PC-3 (cell line): ENCODE data around the gene FBLN7. TPM values are rescaled to one million over a fixed set of nuclear protein-coding genes. Genes with fewer than 3 reads are reported as not detected.
"Not testable (repeated sequence)": the region's sequence is repeated elsewhere in the genome, so short reads cannot be mapped to it uniquely, and the experiment has no call there.

Experiments
- ATAC-seq: fragments of 200-7000 bp; cut with Tn5 transposase; 2 replicates; pipeline ENCODE4 v1.9.1; 2020; ENCODE audit warnings: mild to moderate bottlenecking, moderate library complexity
- BruUV-seq: library from RNA; stranded (reverse); fragments of 400-500 nt; replicated peaks from 2 replicates; lab custom pipeline; 2021; lab: Mats Ljungman, UMichigan
- CTCF ChIA-PET: fragments of 300-600 bp; sonication (Branson Sonifier 250); formaldehyde crosslinking; loops from one replicate; lab custom pipeline; 2022; ENCODE audit warnings: antibody characterized with exemption; lab: Charles Lee
- POLR2A ChIA-PET: fragments of 300-600 bp; sonication (Branson Sonifier 250); formaldehyde crosslinking; loops from one replicate; lab custom pipeline; 2022; ENCODE audit warnings: antibody characterized with exemption; ENCODE audit not compliant: unreplicated experiment; lab: Charles Lee
- DNase-seq: peaks from one replicate; pipeline ENCODE4 v3.0.0-alpha.2; 2015
- H2AFZ ChIP-seq: fragments of 300-600 bp; sonication (generic); 2 replicates; pipeline ENCODE4 v1.6.0; 2016; ENCODE audit warnings: antibody characterized with exemption, low read length
- H3F3A ChIP-seq: fragments of 300-600 bp; sonication (generic); one replicate; pipeline ENCODE4 v1.6.0; 2017; ENCODE audit warnings: antibody characterized with exemption, low read length, control low read depth, mild to moderate bottlenecking; ENCODE audit not compliant: unreplicated experiment
- H3K27ac ChIP-seq: fragments of 300-600 bp; sonication (generic); 2 replicates; pipeline ENCODE4 v1.5.1; 2016; ENCODE audit warnings: mild to moderate bottlenecking, low read length
- H3K27me3 ChIP-seq: fragments of 300-600 bp; sonication (generic); 2 replicates; pipeline ENCODE4 v1.6.1; 2016; ENCODE audit warnings: low read length, mixed read lengths
- H3K36me3 ChIP-seq: fragments of 300-600 bp; sonication (generic); 2 replicates; pipeline ENCODE4 v1.6.1; 2016; ENCODE audit warnings: low read depth, mixed run types, low read length, mixed read lengths
- H3K4me1 ChIP-seq: fragments of 300-600 bp; sonication (generic); 2 replicates; pipeline ENCODE4 v1.5.1; 2016; ENCODE audit warnings: low read length; ENCODE audit not compliant: insufficient read depth
- H3K4me2 ChIP-seq: fragments of 300-600 bp; sonication (generic); 2 replicates; pipeline ENCODE4 v1.6.0; 2016; ENCODE audit warnings: low read length
- H3K4me3 ChIP-seq: fragments of 300-600 bp; sonication (generic); 2 replicates; pipeline ENCODE4 v1.5.1; 2016; ENCODE audit warnings: mild to moderate bottlenecking, low read length, mixed read lengths
- H3K79me2 ChIP-seq: fragments of 300-600 bp; sonication (generic); 2 replicates; pipeline ENCODE4 v1.6.1; 2017; ENCODE audit warnings: low read length, mixed read lengths
- H3K9ac ChIP-seq: fragments of 300-600 bp; sonication (generic); 2 replicates; pipeline ENCODE4 v1.6.0; 2016; ENCODE audit warnings: mild to moderate bottlenecking, low read length
- H3K9me2 ChIP-seq: fragments of 300-600 bp; sonication (generic); replicated peaks from 2 replicates; pipeline ENCODE4 v1.6.1; 2016; ENCODE audit warnings: mixed run types, low read length, mixed read lengths
- H3K9me3 ChIP-seq: fragments of 300-600 bp; sonication (generic); 2 replicates; pipeline ENCODE4 v1.6.1; 2016; ENCODE audit warnings: low read length, mixed read lengths
- H4K20me1 ChIP-seq: fragments of 300-600 bp; sonication (generic); 2 replicates; pipeline ENCODE4 v1.6.1; 2016; ENCODE audit warnings: low read length, mixed read lengths
- EZH2 ChIP-seq: fragments of 300-600 bp; sonication (generic); IDR thresholded peaks from one replicate; pipeline ENCODE4 v1.6.1; 2017; ENCODE audit warnings: antibody characterized with exemption, mild to moderate bottlenecking, low read length; ENCODE audit not compliant: unreplicated experiment
- EZH2phosphoT487 ChIP-seq: fragments of 300-600 bp; sonication (generic); IDR thresholded peaks from 2 replicates; pipeline ENCODE4 v1.6.1; 2018; ENCODE audit warnings: mild to moderate bottlenecking, antibody characterized with exemption, low read length, borderline replicate concordance
- intact Hi-C: fragments of 100-400 bp; cut with micrococcal nuclease; formaldehyde crosslinking; loops from 2 replicates; pipeline ENCODE4 v1.9.0; 2023
- total RNA-seq: library from RNA; depleted of rRNA; stranded (reverse); fragments of >200 nt; gene quantifications from 2 replicates; pipeline ENCODE4 v1.2.3, GENCODE V29; 2014
- TF ChIP-seq, protein P1 (sequence below): fragments of 300-600 bp; sonication (generic); conservative IDR thresholded peaks from 2 replicates; pipeline ENCODE4 v1.5.1; 2017; ENCODE audit warnings: antibody characterized with exemption, low read depth, mild to moderate bottlenecking, low read length

FBLN7 gene
- total RNA-seq, 1 experiment from 2014 or later = 2.2 TPM

DNA sequence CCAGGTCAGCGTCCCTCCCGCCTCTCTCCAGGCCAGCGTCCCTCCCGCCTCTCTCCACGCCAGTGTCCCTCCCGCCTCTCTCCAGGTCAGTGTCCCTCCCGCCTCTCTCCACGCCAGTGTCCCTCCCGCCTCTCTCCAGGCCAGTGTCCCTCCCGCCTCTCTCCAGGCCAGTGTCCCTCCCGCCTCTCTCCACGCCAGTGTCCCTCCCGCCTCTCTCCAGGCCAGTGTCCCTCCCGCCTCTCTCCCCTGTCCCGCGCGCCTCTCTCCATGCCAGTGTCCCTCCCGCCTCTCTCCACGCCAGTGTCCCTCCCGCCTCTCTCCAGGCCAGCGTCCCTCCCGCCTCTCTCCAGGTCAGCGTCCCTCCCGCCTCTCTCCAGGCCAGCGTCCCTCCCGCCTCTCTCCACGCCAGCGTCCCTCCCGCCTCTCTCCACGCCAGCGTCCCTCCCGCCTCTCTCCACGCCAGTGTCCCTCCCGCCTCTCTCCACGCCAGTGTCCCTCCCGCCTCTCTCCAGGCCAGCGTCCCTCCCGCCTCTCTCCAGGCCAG is 1.5 kb downstream of the FBLN7 start:
- H3K27me3 ChIP-seq, H3K79me2 ChIP-seq, H3K9ac ChIP-seq, DNase-seq, H4K20me1 ChIP-seq, H3K9me3 ChIP-seq, ATAC-seq, H3K4me1 ChIP-seq, H3K27ac ChIP-seq, H3F3A ChIP-seq, POLR2A ChIA-PET, BruUV-seq, H3K9me2 ChIP-seq, H3K36me3 ChIP-seq, CTCF ChIA-PET, intact Hi-C loops: not testable (repeated sequence)
- Histone ChIP-seq H2AFZ (peak overlapping the region; percentile 65; the same call in 1 of the 2 replicates), H3K4me2 (peak overlapping the region; percentile 80; the same call in 1 of the 2 replicates), H3K4me3 (peak overlapping the region; percentile 59)

DNA sequence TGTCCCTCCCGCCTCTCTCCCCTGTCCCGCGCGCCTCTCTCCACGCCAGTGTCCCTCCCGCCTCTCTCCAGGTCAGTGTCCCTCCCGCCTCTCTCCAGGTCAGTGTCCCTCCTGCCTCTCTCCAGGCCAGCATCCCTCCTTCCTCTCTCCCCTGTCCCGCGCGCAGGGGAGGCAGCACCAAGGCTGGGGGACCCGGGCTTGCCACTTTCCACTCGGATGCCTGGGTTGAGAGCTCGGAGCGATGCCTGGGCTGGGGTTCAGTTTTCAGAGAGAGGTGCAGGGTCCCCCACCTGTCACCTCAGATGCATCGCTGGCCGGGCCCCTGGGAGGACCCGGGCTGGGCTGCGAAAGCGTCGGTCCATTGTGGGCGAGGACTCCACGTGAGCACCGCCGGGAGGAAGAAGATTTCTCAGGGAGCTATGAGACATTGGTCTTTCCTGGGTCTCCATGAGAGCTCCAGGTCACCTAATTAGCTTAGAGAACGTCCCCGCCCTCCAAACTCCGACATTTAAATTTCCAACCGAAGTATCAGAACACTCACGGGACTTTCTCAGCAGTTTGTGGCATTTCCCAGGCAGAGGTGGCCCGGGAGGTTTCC is 2.1 kb downstream of the FBLN7 start:
- DNase-seq (no peak), ATAC-seq (peak; percentile 6)
- intact Hi-C loops = no loop called here
- H3K9ac ChIP-seq = no peak overlapping the region
- no peaks in the 10 kb centered on the region for H3K36me3 ChIP-seq
- H3K79me2 ChIP-seq = no peaks in the 10 kb centered on the region
- H3F3A ChIP-seq = no peaks in the 10 kb centered on the region
- POLR2A ChIA-PET = no interaction called here
- H3K27me3 ChIP-seq = no peaks in the 10 kb centered on the region
- H2AFZ ChIP-seq = peak overlapping the region; percentile 65
- CTCF ChIA-PET = no interaction called here
- H3K27ac ChIP-seq = no peak overlapping the region
- BruUV-seq = no TSS peak
- TF ChIP-seq EZH2 (no peak), EZH2phosphoT487 (no peak)
- TF ChIP-seq, protein P1, sequence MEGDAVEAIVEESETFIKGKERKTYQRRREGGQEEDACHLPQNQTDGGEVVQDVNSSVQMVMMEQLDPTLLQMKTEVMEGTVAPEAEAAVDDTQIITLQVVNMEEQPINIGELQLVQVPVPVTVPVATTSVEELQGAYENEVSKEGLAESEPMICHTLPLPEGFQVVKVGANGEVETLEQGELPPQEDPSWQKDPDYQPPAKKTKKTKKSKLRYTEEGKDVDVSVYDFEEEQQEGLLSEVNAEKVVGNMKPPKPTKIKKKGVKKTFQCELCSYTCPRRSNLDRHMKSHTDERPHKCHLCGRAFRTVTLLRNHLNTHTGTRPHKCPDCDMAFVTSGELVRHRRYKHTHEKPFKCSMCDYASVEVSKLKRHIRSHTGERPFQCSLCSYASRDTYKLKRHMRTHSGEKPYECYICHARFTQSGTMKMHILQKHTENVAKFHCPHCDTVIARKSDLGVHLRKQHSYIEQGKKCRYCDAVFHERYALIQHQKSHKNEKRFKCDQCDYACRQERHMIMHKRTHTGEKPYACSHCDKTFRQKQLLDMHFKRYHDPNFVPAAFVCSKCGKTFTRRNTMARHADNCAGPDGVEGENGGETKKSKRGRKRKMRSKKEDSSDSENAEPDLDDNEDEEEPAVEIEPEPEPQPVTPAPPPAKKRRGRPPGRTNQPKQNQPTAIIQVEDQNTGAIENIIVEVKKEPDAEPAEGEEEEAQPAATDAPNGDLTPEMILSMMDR = no peak
- no peaks in the 10 kb centered on the region for H3K9me2 ChIP-seq
- peak overlapping the region; percentile 59 for H3K4me3 ChIP-seq
- no peaks in the 10 kb centered on the region for H3K9me3 ChIP-seq
- peaks cover 8% of the 10 kb centered on the region for H3K4me1 ChIP-seq
- H4K20me1 ChIP-seq = no peaks in the 10 kb centered on the region
- peak overlapping the region; percentile 80 for H3K4me2 ChIP-seq

DNA sequence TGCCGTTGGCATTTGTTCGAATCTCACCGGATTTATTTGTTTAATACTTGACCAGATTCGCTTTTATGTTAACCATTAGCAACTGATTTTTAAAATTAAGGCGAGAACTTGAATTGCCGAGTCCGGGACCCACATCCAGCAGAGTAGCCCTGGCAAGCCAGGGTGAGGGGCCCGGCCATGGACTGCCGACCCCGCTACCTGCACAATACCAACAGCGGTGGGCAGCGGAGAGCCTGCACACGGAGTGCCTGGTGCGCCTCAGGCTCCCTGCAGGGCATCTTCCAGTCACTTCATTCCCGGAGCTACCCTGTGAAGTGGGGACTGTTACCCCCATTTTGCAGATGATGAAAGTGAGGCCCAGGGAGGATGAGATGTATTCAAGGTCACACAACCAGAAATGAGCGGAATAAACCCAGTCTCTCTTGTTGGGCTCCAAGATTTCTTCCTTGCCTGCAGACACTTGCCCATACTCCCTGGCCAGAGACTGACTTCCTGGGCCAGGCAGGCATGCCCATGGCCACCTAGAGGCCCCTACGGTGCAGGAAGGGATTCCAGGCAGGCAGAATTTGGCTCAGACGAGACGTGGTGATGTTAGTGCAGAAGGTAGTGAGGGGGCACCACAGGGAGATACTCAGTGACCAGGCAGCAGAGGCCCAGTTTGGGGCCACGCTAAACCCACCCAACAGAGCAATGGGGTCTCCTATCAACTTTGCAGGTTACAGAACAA is 2.9 kb downstream of the FBLN7 start:
- Histone ChIP-seq H3F3A (no peaks in the 10 kb centered on the region), H3K79me2 (no peaks in the 10 kb centered on the region), H4K20me1 (no peaks in the 10 kb centered on the region), H3K4me1 (peaks cover 8% of the 10 kb centered on the region), H3K27me3 (no peaks in the 10 kb centered on the region), H3K4me3 (no peak overlapping the region), H3K9me3 (no peaks in the 10 kb centered on the region), H3K4me2 (peak overlapping the region; percentile 80; the same call in 1 of the 2 replicates), H2AFZ (no peak overlapping the region), H3K9me2 (no peaks in the 10 kb centered on the region), H3K27ac (no peak overlapping the region), H3K9ac (no peak overlapping the region), H3K36me3 (no peaks in the 10 kb centered on the region)
- ChIA-PET POLR2A (no interaction called here), CTCF (no interaction called here)
- DNase-seq (no peak), ATAC-seq (no peak)
- TF ChIP-seq EZH2 (no peak), EZH2phosphoT487 (no peak)
- TF ChIP-seq, protein P1 = no peak
- BruUV-seq = no TSS peak
- intact Hi-C loops = no loop called here
